Stimulated activated CD4-positive, alpha-beta T cell treated with anti-CD3 and anti-CD28 coated beads, Interleukin-4, amount 100 ng/mL, for 24 hours (primary cell): Measurements from ENCODE around the gene SLC6A18.
A peak's percentile ranks its signal among the peaks of the same experiment; 100 is the strongest.
"Not testable (repeated sequence)": the region's sequence is repeated elsewhere in the genome, so short reads cannot be mapped to it uniquely, and the experiment has no call there.

Experiments used
- DNase-seq: peaks from one replicate; pipeline ENCODE4 v3.0.0-alpha.2; 2020

Gene SLC6A18

GRCh38 chr5:1261643-1262042 is 36.5 kb downstream of the SLC6A18 start:
- DNase-seq, result no peak

GRCh38 chr5:1262381-1262780 is 37.2 kb downstream of the SLC6A18 start:
- no peak for DNase-seq

GRCh38 chr5:1264211-1264610 is 39.0 kb downstream of the SLC6A18 start:
- no peak for DNase-seq

GRCh38 chr5:1265026-1265425 is 39.8 kb downstream of the SLC6A18 start:
- no peak for DNase-seq

GRCh38 chr5:1265461-1266455 is 40.6 kb downstream of the SLC6A18 start:
- DNase-seq, result no peak

GRCh38 chr5:1266791-1267190 is 41.6 kb downstream of the SLC6A18 start:
- DNase-seq, result no peak

GRCh38 chr5:1267464-1267863 is 42.3 kb downstream of the SLC6A18 start:
- DNase-seq, result not testable (repeated sequence)

- no peak for DNase-seq
Measured at GRCh38 chr5:1268056-1268455, 42.9 kb downstream of the SLC6A18 start.

- peak; percentile 20 for DNase-seq
Measured at GRCh38 chr5:1268666-1269065, 43.5 kb downstream of the SLC6A18 start.

- DNase-seq, result no peak
Measured at GRCh38 chr5:1270426-1270825, 45.2 kb downstream of the SLC6A18 start.

- DNase-seq, result no peak
Measured at GRCh38 chr5:1270933-1271914, 46.0 kb downstream of the SLC6A18 start.

- no peak for DNase-seq
Measured at GRCh38 chr5:1272201-1272600, 47.0 kb downstream of the SLC6A18 start.

- no peak for DNase-seq
Measured at GRCh38 chr5:1273745-1274144, 48.6 kb downstream of the SLC6A18 start.

GRCh38 chr5:1274471-1274870 is 49.3 kb downstream of the SLC6A18 start:
- no peak for DNase-seq

- DNase-seq, result not testable (repeated sequence)
Measured at GRCh38 chr5:1275397-1276391, 50.5 kb downstream of the SLC6A18 start.

- DNase-seq, result no peak
Measured at GRCh38 chr5:1276930-1277329, 51.7 kb downstream of the SLC6A18 start.

GRCh38 chr5:1277331-1277730 is 52.1 kb downstream of the SLC6A18 start:
- no peak for DNase-seq

- DNase-seq, result no peak
Measured at GRCh38 chr5:1277781-1278180, 52.6 kb downstream of the SLC6A18 start.

- no peak for DNase-seq
Measured at GRCh38 chr5:1278216-1278615, 53.0 kb downstream of the SLC6A18 start.

- no peak for DNase-seq
Measured at GRCh38 chr5:1278656-1279442, 53.7 kb downstream of the SLC6A18 start.

- DNase-seq, result no peak
Measured at GRCh38 chr5:1279443-1280151, 54.4 kb downstream of the SLC6A18 start.
